Gastroesophageal sphincter (tissue), 3 donors: ENCODE data around the gene KCNG1.

ENCODE experiments used
- EP300 ChIP-seq: sonication (generic); formaldehyde crosslinking; IDR thresholded peaks from one replicate; pipeline ENCODE4 v1.6.1; 2017; ENCODE audit warnings: antibody characterized with exemption, mild to moderate bottlenecking
- POLR2A ChIP-seq, 2 donors: fragments of 450-650 bp; IDR thresholded peaks; one replicate each; pipeline ENCODE4 v1.6.1; 2017; ENCODE audit warnings: antibody characterized with exemption in 2 of 2, mild to moderate bottlenecking in 2 of 2, moderate library complexity in 1 of 2
- POLR2AphosphoS5 ChIP-seq: sonication (generic); formaldehyde crosslinking; IDR thresholded peaks from one replicate; pipeline ENCODE4 v1.6.1; 2017; ENCODE audit warnings: antibody characterized with exemption
- TF ChIP-seq, protein P1 (sequence below), 4 experiments: fragments of 200-600 bp in 2 of 4; fragments of 450-650 bp in 2 of 4; sonication (generic) in 1 of 4; IDR thresholded peaks; one replicate each; pipeline ENCODE4 v1.5.1; 2017 to 2019; ENCODE audit warnings: antibody characterized with exemption in 4 of 4, mild to moderate bottlenecking in 2 of 4, moderate library complexity in 2 of 4

DNA sequence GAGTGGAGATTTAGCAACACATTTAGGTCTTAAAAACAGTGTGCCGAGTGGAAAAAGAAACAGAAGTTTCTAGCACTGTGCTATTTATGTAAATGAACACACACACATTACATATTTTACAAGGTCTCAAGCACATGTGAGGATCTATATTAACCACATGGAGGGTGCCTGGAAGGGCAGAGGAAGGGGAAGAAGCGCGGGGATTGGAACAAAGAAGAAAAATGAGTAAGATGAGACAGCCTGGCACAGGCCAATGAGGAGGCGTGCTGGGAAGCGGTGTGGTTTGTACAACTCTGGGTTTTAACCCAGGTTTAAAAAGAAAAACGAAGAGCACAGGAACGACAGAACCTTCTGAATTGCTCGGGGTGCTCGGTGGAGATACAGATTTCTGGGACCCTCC is 5.7 kb downstream of the KCNG1 start:
- TF ChIP-seq, protein P1, sequence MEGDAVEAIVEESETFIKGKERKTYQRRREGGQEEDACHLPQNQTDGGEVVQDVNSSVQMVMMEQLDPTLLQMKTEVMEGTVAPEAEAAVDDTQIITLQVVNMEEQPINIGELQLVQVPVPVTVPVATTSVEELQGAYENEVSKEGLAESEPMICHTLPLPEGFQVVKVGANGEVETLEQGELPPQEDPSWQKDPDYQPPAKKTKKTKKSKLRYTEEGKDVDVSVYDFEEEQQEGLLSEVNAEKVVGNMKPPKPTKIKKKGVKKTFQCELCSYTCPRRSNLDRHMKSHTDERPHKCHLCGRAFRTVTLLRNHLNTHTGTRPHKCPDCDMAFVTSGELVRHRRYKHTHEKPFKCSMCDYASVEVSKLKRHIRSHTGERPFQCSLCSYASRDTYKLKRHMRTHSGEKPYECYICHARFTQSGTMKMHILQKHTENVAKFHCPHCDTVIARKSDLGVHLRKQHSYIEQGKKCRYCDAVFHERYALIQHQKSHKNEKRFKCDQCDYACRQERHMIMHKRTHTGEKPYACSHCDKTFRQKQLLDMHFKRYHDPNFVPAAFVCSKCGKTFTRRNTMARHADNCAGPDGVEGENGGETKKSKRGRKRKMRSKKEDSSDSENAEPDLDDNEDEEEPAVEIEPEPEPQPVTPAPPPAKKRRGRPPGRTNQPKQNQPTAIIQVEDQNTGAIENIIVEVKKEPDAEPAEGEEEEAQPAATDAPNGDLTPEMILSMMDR (IDR thresholded peaks at IDR 0.05): no peak
- TF ChIP-seq EP300 (no peak), POLR2AphosphoS5 (no peak), POLR2A (IDR thresholded peaks at IDR 0.05) (no peak)
